ENCODE measurements around the gene ZBP1.
A peak's percentile ranks its signal among the peaks of the same experiment; 100 is the strongest.

ZBP1 gene

GRCh38 chr20:57658447-57658832 is 38.2 kb upstream of the ZBP1 start:
- DNase-seq, result no peak

GRCh38 chr20:57657535-57658446 is 37.6 kb upstream of the ZBP1 start:
- peak; percentile 26 for DNase-seq

- no peak for DNase-seq
Measured at GRCh38 chr20:57656821-57657534, 36.8 kb upstream of the ZBP1 start.

- DNase-seq, result no peak
Measured at GRCh38 chr20:57656252-57656820, 36.1 kb upstream of the ZBP1 start.

- DNase-seq, result no peak
Measured at GRCh38 chr20:57655809-57656155, 35.6 kb upstream of the ZBP1 start.

GRCh38 chr20:57654998-57655808 is 35.0 kb upstream of the ZBP1 start:
- DNase-seq, result no peak

GRCh38 chr20:57654363-57654997 is 34.3 kb upstream of the ZBP1 start:
- DNase-seq, result peak; percentile 53

GRCh38 chr20:57653910-57654309 is 33.7 kb upstream of the ZBP1 start:
- DNase-seq, result no peak

GRCh38 chr20:57653546-57653900 is 33.3 kb upstream of the ZBP1 start:
- no peak for DNase-seq

- DNase-seq, result no peak
Measured at GRCh38 chr20:57652606-57653545, 32.6 kb upstream of the ZBP1 start.

GRCh38 chr20:57651881-57652605 is 31.8 kb upstream of the ZBP1 start:
- DNase-seq, result no peak

- DNase-seq, result no peak
Measured at GRCh38 chr20:57650756-57651483, 30.7 kb upstream of the ZBP1 start.

GRCh38 chr20:57650266-57650665 is 30.0 kb upstream of the ZBP1 start:
- DNase-seq, result no peak

GRCh38 chr20:57649617-57650015 is 29.4 kb upstream of the ZBP1 start:
- DNase-seq, result no peak

- no peak for DNase-seq
Measured at GRCh38 chr20:57648878-57649616, 28.8 kb upstream of the ZBP1 start.

GRCh38 chr20:57647933-57648785 is 27.9 kb upstream of the ZBP1 start:
- DNase-seq, result no peak

GRCh38 chr20:57647006-57647932 is 27.0 kb upstream of the ZBP1 start:
- no peak for DNase-seq
